HG02943 (cell line): Measurements from ENCODE around the gene CPNE8.

Experiments
- ATAC-seq: cut with Tn5 transposase; IDR thresholded peaks from one replicate; pipeline ENCODE4 v1.9.1; 2021; ENCODE audit warnings: mild to moderate bottlenecking, low read depth, moderate library complexity; ENCODE audit not compliant: unreplicated experiment

CPNE8 gene

DNA sequence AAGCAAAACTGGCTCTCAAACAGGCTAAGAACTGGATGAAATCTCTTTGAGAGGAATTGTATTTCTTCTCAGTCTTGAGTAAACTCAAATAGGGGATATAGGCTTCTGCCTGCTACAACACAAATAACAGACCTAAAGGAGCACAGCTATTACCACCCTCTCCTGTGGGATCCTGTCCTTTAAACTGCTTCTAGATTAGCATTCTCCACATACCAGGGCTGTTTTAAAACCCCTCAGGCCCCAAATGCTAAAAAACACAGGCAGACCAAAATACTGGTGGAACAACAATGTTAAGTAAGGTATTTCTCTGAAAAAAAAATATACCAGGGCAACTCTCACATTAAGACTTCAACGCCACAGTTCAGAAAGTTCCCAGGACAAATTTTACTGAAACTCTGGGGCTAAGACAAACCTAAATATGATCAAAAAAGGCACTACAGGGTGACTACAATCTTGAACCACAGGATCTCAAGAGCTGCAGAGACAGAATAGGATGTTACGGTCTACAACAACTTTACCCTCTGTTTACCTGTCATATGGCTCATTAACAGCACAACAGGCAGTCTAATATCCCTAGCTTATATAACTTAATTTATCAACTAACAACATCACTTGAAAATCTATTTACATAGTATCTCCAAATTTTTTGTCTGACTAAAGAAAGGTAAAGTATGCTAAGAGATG, 7.2 kb downstream of the CPNE8 start:
- ATAC-seq = no peak

- ATAC-seq = no peak
These were observed 9.9 kb downstream of the CPNE8 start for GRCh38 chr12:38895446-38895845.

- no peak for ATAC-seq
These were observed 12.4 kb downstream of the CPNE8 start for GRCh38 chr12:38892976-38893375.

DNA sequence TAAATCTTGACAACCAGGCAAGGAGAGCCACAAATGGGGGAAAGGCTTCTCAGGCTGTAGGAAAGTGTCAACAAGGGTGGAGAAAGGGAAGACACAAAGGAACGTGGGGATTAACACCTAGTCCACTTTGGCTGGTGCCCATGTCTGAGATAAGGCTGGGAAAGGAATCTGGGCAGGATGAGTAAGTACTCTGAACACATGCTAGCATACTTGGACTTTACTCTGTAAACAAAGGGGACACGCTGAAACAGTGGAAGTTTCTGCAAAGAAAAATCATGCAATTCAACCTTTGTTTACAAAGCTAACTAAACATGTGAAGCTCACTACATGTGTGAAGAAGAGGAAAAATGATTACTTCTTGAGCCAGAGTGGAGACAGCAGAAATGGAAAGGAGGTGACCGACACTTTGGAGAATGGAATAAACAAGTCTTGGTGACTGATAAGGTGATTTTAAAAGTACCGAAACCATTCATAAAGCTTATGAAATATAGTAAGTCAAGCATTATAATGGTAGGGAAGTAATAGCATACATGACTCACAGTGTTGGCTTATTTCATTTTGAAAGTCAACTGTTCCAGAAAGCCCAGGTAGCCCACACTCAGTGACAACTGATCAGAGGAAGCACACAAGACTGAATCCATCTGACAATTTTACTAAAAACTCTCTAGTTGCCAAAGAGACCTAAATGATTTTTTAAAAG, 13.2 kb downstream of the CPNE8 start:
- ATAC-seq = no peak

DNA sequence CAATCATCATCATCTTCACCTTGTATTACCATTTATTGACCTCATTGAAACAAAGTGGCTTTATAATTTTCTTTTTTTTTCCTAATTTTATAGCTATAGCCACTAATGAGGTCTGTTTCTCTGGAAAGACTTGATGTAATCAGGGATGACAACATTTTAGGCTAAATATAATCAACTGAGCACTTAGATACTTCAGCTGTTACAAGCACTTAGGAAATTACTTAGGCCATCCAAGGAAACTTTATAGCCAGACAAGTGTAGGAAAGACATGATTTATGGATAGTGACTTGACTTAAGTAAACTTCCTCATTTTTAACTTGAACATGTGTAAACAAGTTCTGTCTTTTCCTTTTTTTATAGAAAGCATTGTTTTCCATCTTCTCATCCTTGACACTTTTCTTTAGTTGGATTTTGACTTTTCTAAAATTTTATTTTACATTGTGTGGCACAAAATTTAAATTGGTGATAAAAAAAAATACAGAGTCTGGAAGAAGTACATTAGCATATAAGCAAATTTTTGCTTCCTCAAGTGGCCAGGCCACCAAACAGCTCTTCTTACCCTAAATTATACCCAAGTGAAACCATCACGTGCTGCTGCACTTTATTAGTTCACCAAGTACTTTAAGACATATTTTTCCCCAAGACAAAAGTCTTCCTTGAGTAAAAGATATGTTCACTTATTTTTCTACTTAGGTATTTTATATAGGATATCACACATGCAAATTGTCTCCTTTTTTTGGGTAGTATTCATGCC, 15.1 kb downstream of the CPNE8 start:
- no peak for ATAC-seq

DNA sequence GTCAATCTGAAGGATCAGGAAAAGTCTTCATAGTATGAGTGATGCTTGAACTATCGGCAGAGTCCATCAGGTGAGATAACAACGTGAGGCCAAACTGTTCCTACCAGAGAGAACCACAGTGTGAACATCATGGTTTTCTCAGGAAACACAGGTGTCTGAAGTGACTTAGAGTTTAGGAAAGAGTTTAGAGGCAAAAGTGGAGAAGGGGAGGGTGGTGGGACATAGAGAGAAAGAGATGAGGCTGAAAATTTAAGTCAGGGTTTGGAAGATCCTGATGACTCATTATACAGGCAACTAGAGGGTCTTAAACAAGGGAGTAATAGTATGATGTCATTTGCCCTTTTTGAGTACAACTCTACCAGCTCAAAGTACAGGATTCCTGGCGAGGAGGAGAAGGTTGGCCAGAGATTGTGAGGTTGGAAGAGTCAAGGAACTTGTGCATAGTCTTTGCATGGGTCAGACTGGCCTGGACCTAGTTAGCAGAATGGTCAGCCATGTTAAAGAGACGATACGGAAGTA, 16.0 kb downstream of the CPNE8 start:
- no peak for ATAC-seq

DNA sequence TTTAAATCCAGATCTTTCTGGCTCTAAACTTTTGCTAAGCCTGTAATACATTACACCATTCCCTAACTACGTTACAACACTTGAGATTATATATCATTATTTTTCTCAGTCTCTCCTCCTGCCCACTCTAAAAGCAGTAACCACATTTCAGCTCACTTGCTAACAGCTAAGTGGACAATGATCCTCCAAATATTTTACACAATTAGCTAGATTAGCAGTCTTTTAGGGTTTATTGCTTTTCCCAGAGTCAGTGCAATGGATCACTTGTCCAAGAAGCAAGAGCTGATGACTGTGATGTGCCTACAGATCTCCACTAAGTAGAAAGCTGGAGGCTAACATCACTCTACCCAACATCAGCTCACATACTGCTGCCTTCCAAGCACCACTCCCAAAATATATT, 17.6 kb downstream of the CPNE8 start:
- ATAC-seq = no peak

- no peak for ATAC-seq
These were observed 18.5 kb downstream of the CPNE8 start for GRCh38 chr12:38886931-38887330.

DNA sequence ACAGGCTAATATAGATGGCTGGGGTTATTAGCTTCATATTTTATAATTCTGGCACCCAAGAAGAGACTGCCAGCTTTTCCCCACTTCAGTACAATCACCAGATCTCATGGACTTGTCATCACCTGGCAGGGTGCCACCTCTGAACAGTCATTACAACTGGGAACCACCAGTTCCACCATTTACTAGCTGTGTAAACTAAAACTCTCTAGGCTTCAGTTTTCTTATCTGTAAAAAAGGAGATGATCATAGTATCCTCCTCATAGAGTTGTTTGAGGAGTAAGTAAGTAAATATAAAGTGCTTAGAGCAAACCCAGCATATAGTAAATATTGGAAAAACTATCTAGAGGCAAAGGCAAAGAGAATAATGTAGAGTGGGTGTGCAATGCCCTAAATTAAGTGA, 19.3 kb downstream of the CPNE8 start:
- no peak for ATAC-seq

- ATAC-seq = no peak
These were observed 20.7 kb downstream of the CPNE8 start for GRCh38 chr12:38884666-38885065.

GRCh38 chr12:38883629-38884134, 21.7 kb downstream of the CPNE8 start:
- ATAC-seq = no peak

GRCh38 chr12:38880288-38880687, 25.1 kb downstream of the CPNE8 start:
- no peak for ATAC-seq

DNA sequence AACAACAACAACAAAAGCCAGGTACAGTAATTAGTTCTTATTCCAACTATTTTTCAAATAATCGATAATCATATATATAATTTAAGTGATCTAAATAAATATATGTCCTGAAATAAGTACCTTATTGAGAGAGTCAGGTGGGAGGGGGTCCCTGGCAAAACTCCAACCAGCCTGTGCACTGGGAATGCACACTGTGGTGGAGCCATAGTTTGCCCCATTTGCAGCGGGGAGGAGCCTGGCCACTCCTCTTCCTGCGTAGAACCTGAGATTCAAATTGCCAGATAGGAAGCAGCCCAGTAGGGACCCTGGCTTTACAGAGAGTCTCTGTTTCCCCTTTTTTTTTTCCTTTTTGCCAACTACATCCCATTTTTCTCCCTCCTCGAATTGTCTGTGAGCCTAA, 26.4 kb downstream of the CPNE8 start:
- ATAC-seq = no peak

GRCh38 chr12:38878333-38878705, 27.1 kb downstream of the CPNE8 start:
- ATAC-seq = no peak

- no peak for ATAC-seq
These were observed 29.7 kb downstream of the CPNE8 start for GRCh38 chr12:38875586-38876228.

GRCh38 chr12:38872561-38872960, 32.8 kb downstream of the CPNE8 start:
- no peak for ATAC-seq

GRCh38 chr12:38872156-38872555, 33.2 kb downstream of the CPNE8 start:
- no peak for ATAC-seq

DNA sequence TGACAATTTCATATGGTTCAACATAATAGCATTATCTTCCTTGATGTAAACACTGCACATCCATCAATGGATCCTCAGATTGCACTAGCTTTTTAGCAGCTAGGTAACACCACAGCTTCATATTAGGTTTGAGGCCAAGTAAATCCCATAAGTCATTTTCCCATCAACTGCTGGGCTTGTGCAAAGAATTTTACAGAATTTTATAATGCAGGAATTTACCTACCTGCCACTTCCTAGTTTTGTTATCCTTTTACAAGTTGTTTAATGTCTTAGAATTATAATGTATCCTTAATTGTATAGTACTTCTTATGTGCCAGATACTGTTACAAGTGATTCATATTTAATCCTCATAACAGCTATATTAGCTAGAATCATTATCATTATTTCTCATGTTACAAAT, 36.4 kb downstream of the CPNE8 start:
- ATAC-seq = no peak

- no peak for ATAC-seq
These were observed 54.9 kb downstream of the CPNE8 start for GRCh38 chr12:38850461-38850860.

DNA sequence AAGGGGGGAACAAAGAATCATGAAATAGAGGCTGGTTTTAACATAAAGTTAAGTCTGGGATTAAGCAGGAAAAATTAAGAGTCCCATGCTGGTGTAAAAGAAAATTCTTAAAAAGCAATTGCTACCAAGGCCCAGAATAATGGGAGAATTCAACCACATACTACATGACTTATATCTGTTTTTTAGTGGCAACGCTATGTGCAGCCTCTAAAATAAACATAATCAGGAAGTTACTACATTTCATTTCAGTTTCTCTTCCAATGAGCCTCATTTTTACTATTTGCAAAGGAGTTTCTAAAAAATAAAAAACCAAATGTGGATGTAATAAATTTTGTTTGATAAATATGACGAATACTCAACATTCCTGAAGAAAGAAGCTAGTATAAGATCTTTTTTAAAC, 58.1 kb downstream of the CPNE8 start:
- ATAC-seq = no peak

- ATAC-seq = no peak
These were observed 61.1 kb downstream of the CPNE8 start for GRCh38 chr12:38844267-38844666.
